Stomach (tissue), 4 donors: ENCODE data around the gene AMBP.

Experiments
- CTCF ChIP-seq, 7 experiments: fragments of 450-650 bp in 4 of 7; fragments of 200-600 bp in 3 of 7; sonication (generic) in 3 of 7; IDR thresholded peaks; one replicate each; pipeline ENCODE4 v1.5.1; 2016 to 2019; ENCODE audit warnings: antibody characterized with exemption in 7 of 7, control low read depth in 2 of 7, mild to moderate bottlenecking in 1 of 7
- EP300 ChIP-seq: sonication (generic); formaldehyde crosslinking; IDR thresholded peaks from one replicate; pipeline ENCODE4 v1.6.1; 2017; ENCODE audit warnings: antibody characterized with exemption
- POLR2A ChIP-seq, 4 donors: fragments of 450-650 bp; IDR thresholded peaks; one replicate each; pipeline ENCODE4 v1.6.1; 2016; ENCODE audit warnings: antibody characterized with exemption in 4 of 4, control low read depth in 2 of 4, mild to moderate bottlenecking in 1 of 4, moderate library complexity in 1 of 4
- POLR2AphosphoS5 ChIP-seq, 3 donors: sonication (generic); formaldehyde crosslinking; IDR thresholded peaks; one replicate each; pipeline ENCODE4 v1.6.1; 2016; ENCODE audit warnings: antibody characterized with exemption in 3 of 3

- no peak for TF ChIP-seq EP300
- no peak for TF ChIP-seq CTCF (IDR thresholded peaks at IDR 0.05)
- no peak for TF ChIP-seq POLR2AphosphoS5 (IDR thresholded peaks at IDR 0.05)
- TF ChIP-seq POLR2A (IDR thresholded peaks at IDR 0.05), result no peak
Observed at GRCh38 chr9:114097613-114098020, 19.5 kb upstream of the AMBP start.
